ENCODE results near the gene MORN1.

Gene MORN1

DNA sequence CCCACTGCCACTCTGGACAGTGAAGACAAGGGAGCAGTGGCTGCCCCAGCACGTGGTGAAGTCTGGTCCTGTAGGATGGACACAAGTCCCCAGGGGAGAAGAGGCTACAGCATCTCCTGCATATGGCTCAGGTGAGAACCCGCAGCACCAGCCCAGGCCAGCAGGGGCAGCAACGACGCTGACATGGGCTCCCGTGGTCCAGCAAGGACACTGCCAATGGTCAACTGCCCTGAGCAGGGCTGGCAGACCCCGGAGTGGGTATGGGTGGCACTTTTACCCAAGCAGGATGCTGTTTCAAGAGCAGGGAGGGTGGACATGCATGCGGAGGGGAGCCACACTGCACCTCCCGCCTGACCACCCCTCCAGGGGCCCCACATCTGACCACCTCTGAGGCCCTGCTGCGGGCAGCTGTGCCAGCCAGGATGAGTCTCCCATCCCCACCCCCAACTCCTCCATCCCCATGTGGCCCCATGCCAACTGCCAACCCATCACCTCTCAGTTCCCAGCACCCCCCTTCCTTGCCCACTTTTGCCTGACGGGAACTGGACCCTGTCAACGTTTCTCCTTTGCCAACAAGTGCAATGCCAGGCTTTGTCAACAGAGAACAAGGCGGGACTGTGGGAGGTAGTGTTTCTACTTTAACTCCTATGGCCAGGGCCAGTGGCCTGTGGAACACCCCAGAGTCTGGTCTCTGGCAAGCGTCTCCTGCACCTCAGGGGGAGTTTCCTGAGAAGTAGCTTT is 8.6 kb downstream of the MORN1 start:
- no peak for TF ChIP-seq EZH2phosphoT487 (IDR thresholded peaks at IDR 0.05; ENCODE audit: low read depth)
- TF ChIP-seq, protein P1, sequence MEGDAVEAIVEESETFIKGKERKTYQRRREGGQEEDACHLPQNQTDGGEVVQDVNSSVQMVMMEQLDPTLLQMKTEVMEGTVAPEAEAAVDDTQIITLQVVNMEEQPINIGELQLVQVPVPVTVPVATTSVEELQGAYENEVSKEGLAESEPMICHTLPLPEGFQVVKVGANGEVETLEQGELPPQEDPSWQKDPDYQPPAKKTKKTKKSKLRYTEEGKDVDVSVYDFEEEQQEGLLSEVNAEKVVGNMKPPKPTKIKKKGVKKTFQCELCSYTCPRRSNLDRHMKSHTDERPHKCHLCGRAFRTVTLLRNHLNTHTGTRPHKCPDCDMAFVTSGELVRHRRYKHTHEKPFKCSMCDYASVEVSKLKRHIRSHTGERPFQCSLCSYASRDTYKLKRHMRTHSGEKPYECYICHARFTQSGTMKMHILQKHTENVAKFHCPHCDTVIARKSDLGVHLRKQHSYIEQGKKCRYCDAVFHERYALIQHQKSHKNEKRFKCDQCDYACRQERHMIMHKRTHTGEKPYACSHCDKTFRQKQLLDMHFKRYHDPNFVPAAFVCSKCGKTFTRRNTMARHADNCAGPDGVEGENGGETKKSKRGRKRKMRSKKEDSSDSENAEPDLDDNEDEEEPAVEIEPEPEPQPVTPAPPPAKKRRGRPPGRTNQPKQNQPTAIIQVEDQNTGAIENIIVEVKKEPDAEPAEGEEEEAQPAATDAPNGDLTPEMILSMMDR (IDR thresholded peaks at IDR 0.05; ENCODE audit: low read depth, low read length) = peak; percentile 33
- Histone ChIP-seq H4K20me1 (ENCODE audit: insufficient read depth, low read length) (no peaks in the 10 kb centered on the region), H3K4me2 (ENCODE audit: low read length) (peak overlapping the region; percentile 72)

DNA sequence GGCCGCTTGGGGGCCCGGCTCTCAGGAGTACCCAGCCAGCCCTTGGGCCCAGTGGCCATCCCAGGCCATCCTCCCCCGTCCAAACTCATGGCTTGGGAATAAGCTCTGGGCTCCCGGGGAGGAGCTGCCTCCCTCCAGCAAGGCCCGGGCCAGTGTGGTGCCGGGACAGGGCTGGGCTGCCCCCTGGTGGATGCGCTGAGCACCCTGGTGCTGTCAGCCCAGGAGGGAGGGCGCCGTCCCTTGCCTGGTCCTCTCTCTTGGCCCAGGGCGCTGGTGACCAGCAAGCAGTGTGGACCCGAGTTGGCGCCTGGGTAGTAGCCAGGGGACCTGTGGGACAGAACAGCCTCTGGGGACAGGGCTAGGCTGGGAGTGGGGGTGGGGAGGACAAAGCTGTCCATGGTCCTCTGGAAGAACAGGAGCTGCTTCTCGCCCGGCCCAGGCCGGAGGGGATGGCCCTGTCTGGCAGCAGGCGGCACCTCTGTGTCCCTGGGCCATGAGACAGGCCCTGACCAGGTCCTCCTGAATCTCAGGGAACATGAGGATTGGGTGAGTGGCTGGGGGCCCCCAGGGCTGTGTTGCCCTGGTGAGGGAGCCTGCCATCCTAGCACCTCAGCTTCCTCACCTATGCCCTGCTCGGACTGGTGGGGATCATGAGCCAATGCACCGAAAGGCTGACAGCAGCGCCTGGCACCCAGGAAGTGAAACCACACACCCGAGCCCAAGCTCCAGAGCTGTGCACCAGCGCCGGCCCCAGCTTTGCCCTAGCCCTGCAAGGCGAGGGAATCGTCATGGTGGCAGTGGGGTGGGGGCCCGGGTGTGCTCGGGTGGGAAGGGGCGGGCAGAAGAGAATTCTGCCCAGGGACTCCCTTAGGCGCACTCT is 9.4 kb downstream of the MORN1 start:
- Histone ChIP-seq H3K4me3 (ENCODE audit: low read length) (peak overlapping the region; percentile 55), H3K36me3 (replicated peaks; ENCODE audit: low read depth, low read length) (no peaks in the 10 kb centered on the region), H3K9me3 (ENCODE audit: insufficient read depth, low read length) (no peaks in the 10 kb centered on the region), H3K4me2 (ENCODE audit: low read length) (peak overlapping the region; percentile 72), H2AFZ (ENCODE audit: low read depth, low read length) (0 out of 2 replicates have a peak overlapping the region, but pooled peaks have one; percentile 27), H3K27ac (ENCODE audit: low read length) (no peak overlapping the region), H4K20me1 (ENCODE audit: insufficient read depth, low read length) (no peaks in the 10 kb centered on the region), H3K9ac (ENCODE audit: low read length) (peak overlapping the region; percentile 53), H3K27me3 (ENCODE audit: low read depth, low read length) (no peaks in the 10 kb centered on the region), H3K79me2 (ENCODE audit: low read length) (no peaks in the 10 kb centered on the region), H3K4me1 (ENCODE audit: low read length) (peaks cover 12% of the 10 kb centered on the region)
- TF ChIP-seq EZH2phosphoT487 (IDR thresholded peaks at IDR 0.05; ENCODE audit: low read depth) = no peak
- TF ChIP-seq, protein P1 (IDR thresholded peaks at IDR 0.05; ENCODE audit: low read depth, low read length) = peak; percentile 84

More for the DNA sequence above, 8.6 kb downstream of the MORN1 start:
- Histone ChIP-seq H3K79me2 (ENCODE audit: low read length) (no peaks in the 10 kb centered on the region), H3K9me3 (ENCODE audit: insufficient read depth, low read length) (no peaks in the 10 kb centered on the region), H3K4me1 (ENCODE audit: low read length) (peaks cover 12% of the 10 kb centered on the region), H2AFZ (ENCODE audit: low read depth, low read length) (no peak overlapping the region), H3K36me3 (replicated peaks; ENCODE audit: low read depth, low read length) (no peaks in the 10 kb centered on the region), H3K9ac (ENCODE audit: low read length) (no peak overlapping the region; the same call in 1 of the 2 replicates), H3K27me3 (ENCODE audit: low read depth, low read length) (no peaks in the 10 kb centered on the region), H3K4me3 (ENCODE audit: low read length) (peak overlapping the region; percentile 55), H3K27ac (ENCODE audit: low read length) (no peak overlapping the region)

GRCh38 chr1:2380816-2381591 is 10.3 kb downstream of the MORN1 start:
- H3K4me1 ChIP-seq (ENCODE audit: low read length) = peaks cover 12% of the 10 kb centered on the region
- no peaks in the 10 kb centered on the region for H3K9me3 ChIP-seq (ENCODE audit: insufficient read depth, low read length)
- H4K20me1 ChIP-seq (ENCODE audit: insufficient read depth, low read length) = no peaks in the 10 kb centered on the region
- no peak for TF ChIP-seq EZH2phosphoT487 (IDR thresholded peaks at IDR 0.05; ENCODE audit: low read depth)
- TF ChIP-seq, protein P1 (IDR thresholded peaks at IDR 0.05; ENCODE audit: low read depth, low read length) = no peak
- no peak overlapping the region for H3K4me2 ChIP-seq (ENCODE audit: low read length)
- H3K27ac ChIP-seq (ENCODE audit: low read length) = no peak overlapping the region
- H3K27me3 ChIP-seq (ENCODE audit: low read depth, low read length) = no peaks in the 10 kb centered on the region
- H2AFZ ChIP-seq (ENCODE audit: low read depth, low read length) = no peak overlapping the region
- H3K9ac ChIP-seq (ENCODE audit: low read length) = no peak overlapping the region
- no peak overlapping the region for H3K4me3 ChIP-seq (ENCODE audit: low read length)
- no peaks in the 10 kb centered on the region for H3K36me3 ChIP-seq (replicated peaks; ENCODE audit: low read depth, low read length)
- H3K79me2 ChIP-seq (ENCODE audit: low read length) = no peaks in the 10 kb centered on the region

Measured in OCI-LY3 (cell line).